OCI-LY7 (cell line): Measurements from ENCODE around the gene SPCS1. TPM values are rescaled to one million over a fixed set of nuclear protein-coding genes. Genes with fewer than 3 reads are reported as not detected.

Experiments
- BruUV-seq: library from RNA; stranded (reverse); fragments of 400-500 nt; replicated peaks from 2 replicates; lab custom pipeline; 2021; lab: Mats Ljungman, UMichigan
- CTCF ChIA-PET: fragments of 300-600 bp; sonication (Branson Sonifier 250); formaldehyde crosslinking; loops from one replicate; lab custom pipeline; 2022; ENCODE audit warnings: antibody characterized with exemption; ENCODE audit not compliant: unreplicated experiment; lab: Charles Lee
- POLR2A ChIA-PET: fragments of 300-600 bp; sonication (Branson Sonifier 250); formaldehyde crosslinking; loops from one replicate; lab custom pipeline; 2022; ENCODE audit warnings: antibody characterized with exemption; lab: Charles Lee
- DNase-seq: peaks from one replicate; pipeline ENCODE4 v3.0.0-alpha.2; 2015; ENCODE audit warnings: low spot score
- H2AFZ ChIP-seq: fragments of 200-600 bp; sonication (generic), shearing (Covaris generic); 2 replicates; pipeline ENCODE4 v1.6.1; 2014; ENCODE audit warnings: mild to moderate bottlenecking, antibody characterized with exemption, low read length, moderate library complexity
- H3K27ac ChIP-seq: fragments of 200-600 bp; sonication (generic); 2 replicates; pipeline ENCODE4 v1.5.1; 2014; ENCODE audit warnings: mixed run types, low read depth, mild to moderate bottlenecking, moderate library complexity, low read length, inconsistent platforms; ENCODE audit not compliant: poor library complexity, severe bottlenecking
- H3K36me3 ChIP-seq: fragments of 200-600 bp; sonication (generic); 2 replicates; pipeline ENCODE4 v1.6.1; 2014; ENCODE audit warnings: mild to moderate bottlenecking, antibody characterized with exemption, low read length, moderate library complexity, mixed read lengths; ENCODE audit not compliant: insufficient read depth
- H3K4me1 ChIP-seq: fragments of 200-600 bp; sonication (generic); 2 replicates; pipeline ENCODE4 v1.5.1; 2014; ENCODE audit warnings: mild to moderate bottlenecking, low read length; ENCODE audit not compliant: insufficient read depth, poor library complexity, severe bottlenecking
- H3K4me2 ChIP-seq: fragments of 200-600 bp; sonication (generic); 2 replicates; pipeline ENCODE4 v1.6.1; 2014; ENCODE audit warnings: mild to moderate bottlenecking, low read length
- H3K4me3 ChIP-seq: fragments of 200-600 bp; sonication (generic); 2 replicates; pipeline ENCODE4 v1.5.1; 2014; ENCODE audit warnings: mild to moderate bottlenecking, low read depth, low read length; ENCODE audit not compliant: poor library complexity, severe bottlenecking
- H3K79me2 ChIP-seq: fragments of 200-600 bp; sonication (generic); 2 replicates; pipeline ENCODE4 v1.6.1; 2016; ENCODE audit warnings: low read depth, mild to moderate bottlenecking, low read length, moderate library complexity, mixed read lengths; ENCODE audit not compliant: insufficient read depth
- H3K9me2 ChIP-seq: fragments of 200-600 bp; sonication (generic); 2 replicates; pipeline ENCODE4 v1.6.1; 2016; ENCODE audit warnings: mild to moderate bottlenecking, low read length, mixed read lengths; ENCODE audit not compliant: insufficient read depth
- H3K9me3 ChIP-seq: fragments of 200-600 bp; sonication (generic); 2 replicates; pipeline ENCODE4 v1.6.1; 2014; ENCODE audit warnings: mild to moderate bottlenecking, mixed run types, low read length, mixed read lengths
- H4K20me1 ChIP-seq: fragments of 200-600 bp; sonication (generic); 2 replicates; pipeline ENCODE4 v1.6.1; 2014; ENCODE audit warnings: mild to moderate bottlenecking, antibody characterized with exemption, low read length, moderate library complexity, mixed read lengths; ENCODE audit not compliant: insufficient read depth
- CTCF ChIP-seq: fragments of 200-600 bp; sonication (generic); conservative IDR thresholded peaks from 2 replicates; pipeline ENCODE4 v1.5.1; 2014; ENCODE audit warnings: mild to moderate bottlenecking, antibody characterized with exemption, low read length, moderate library complexity, mixed read lengths
- EZH2phosphoT487 ChIP-seq: fragments of 200-600 bp; sonication (generic); IDR thresholded peaks from 2 replicates; pipeline ENCODE4 v1.6.1; 2018; ENCODE audit warnings: low read depth, borderline replicate concordance, mild to moderate bottlenecking, mixed run types, antibody characterized with exemption, low read length, moderate library complexity, mixed read lengths
- intact Hi-C: fragments of 100-400 bp; cut with micrococcal nuclease; formaldehyde crosslinking; loops from one replicate; pipeline ENCODE4 v1.10.0; 2022; ENCODE audit not compliant: unreplicated experiment
- total RNA-seq, 2 experiments: library from RNA; depleted of rRNA in 1 of 2; stranded (reverse); fragments of >200 nt in 1 of 2; shearing (Covaris generic) in 1 of 2; gene quantifications; 2 replicates each; pipeline ENCODE4 v1.2.3, GENCODE V29; 2014 to 2022

SPCS1 gene
- total RNA-seq, 2 experiments from 2014 or later, result 58.1 to 81.6 TPM

GRCh38 chr3:52710512-52710911 lies 4.6 kb downstream of the SPCS1 start:
- no peak for TF ChIP-seq CTCF
- no peak for TF ChIP-seq EZH2phosphoT487
- H3K4me3 ChIP-seq, result no peak overlapping the region
- ChIA-PET CTCF (no interaction called here), POLR2A (interaction anchor here (0.6 kb wide), 1 partner anchor 16 kb away, joined by 4 read pairs; no protein-coding TSS in a partner anchor)
- no peaks in the 10 kb centered on the region for H3K9me2 ChIP-seq
- H3K79me2 ChIP-seq, result peaks cover 29% of the 10 kb centered on the region
- no peaks in the 10 kb centered on the region; the same call in 1 of the 2 replicates for H3K9me3 ChIP-seq
- H2AFZ ChIP-seq, result no peak overlapping the region
- peaks cover 52% of the 10 kb centered on the region for H3K36me3 ChIP-seq
- BruUV-seq, result no TSS peak
- intact Hi-C loops, result no loop called here
- H3K4me2 ChIP-seq, result 0 out of 2 replicates have a peak overlapping the region, but pooled peaks have one; percentile 19
- DNase-seq, result no peak
- H4K20me1 ChIP-seq, result peaks cover 10% of the 10 kb centered on the region; the same call in 1 of the 2 replicates
- no peak overlapping the region for H3K27ac ChIP-seq
- peaks cover 34% of the 10 kb centered on the region for H3K4me1 ChIP-seq

GRCh38 chr3:52712291-52713212 lies 6.6 kb downstream of the SPCS1 start:
- TF ChIP-seq CTCF, result no peak
- no peak for TF ChIP-seq EZH2phosphoT487
- Histone ChIP-seq H3K4me1 (peaks cover 24% of the 10 kb centered on the region), H2AFZ (no peak overlapping the region), H3K27ac (no peak overlapping the region), H4K20me1 (peaks cover 5% of the 10 kb centered on the region; the same call in 1 of the 2 replicates), H3K9me3 (no peaks in the 10 kb centered on the region; the same call in 1 of the 2 replicates), H3K36me3 (peaks cover 52% of the 10 kb centered on the region), H3K79me2 (peaks cover 15% of the 10 kb centered on the region; the same call in 1 of the 2 replicates), H3K4me2 (no peak overlapping the region), H3K9me2 (no peaks in the 10 kb centered on the region), H3K4me3 (no peak overlapping the region)
- intact Hi-C loops, result no loop called here
- BruUV-seq, result no TSS peak
- CTCF ChIA-PET, result no interaction called here
- POLR2A ChIA-PET, result interaction anchor here (1.3 kb wide), 1 partner anchor 8 kb away, joined by 3 read pairs; no protein-coding TSS in a partner anchor
- DNase-seq, result no peak
